Breast epithelium (tissue), 4 donors: ENCODE results near the gene MOSMO. TPM values are rescaled to one million over a fixed set of nuclear protein-coding genes. Genes with fewer than 3 reads are reported as not detected.

Source experiments
- DNase-seq, 2 donors: peaks; one replicate each; pipeline ENCODE4 v3.0.0-alpha.2; 2019; ENCODE audit warnings: low spot score in 2 of 2
- H3K27ac ChIP-seq, 2 donors: fragments of 200-600 bp; sonication (generic) in 1 of 2; one replicate each; pipeline ENCODE4 v1.5.1; 2016 to 2019; ENCODE audit warnings: mild to moderate bottlenecking in 1 of 2
- H3K27me3 ChIP-seq, 2 donors: fragments of 200-600 bp; sonication (generic) in 1 of 2; one replicate each; pipeline versions ENCODE4 v1.5.1 to v1.6.0; 2017 to 2019; ENCODE audit warnings: control low read depth in 1 of 2, mild to moderate bottlenecking in 1 of 2
- H3K36me3 ChIP-seq: fragments of 200-600 bp; one replicate; pipeline ENCODE4 v1.5.1; 2019
- H3K4me1 ChIP-seq, 2 donors: fragments of 200-600 bp; sonication (generic); one replicate each; pipeline ENCODE4 v1.5.1; 2016 to 2019; ENCODE audit warnings: control low read depth in 1 of 2
- H3K4me3 ChIP-seq, 3 donors: fragments of 200-600 bp; sonication (generic); 1 replicate in 2 of 3; 2 replicates in 1 of 3; pipeline ENCODE4 v1.5.1; 2016 to 2019; ENCODE audit warnings: mild to moderate bottlenecking in 3 of 3, moderate library complexity in 2 of 3
- H3K9me3 ChIP-seq, 2 donors: fragments of 200-600 bp; sonication (generic) in 1 of 2; one replicate each; pipeline ENCODE4 v1.5.1; 2016 to 2019; ENCODE audit warnings: control low read depth in 1 of 2
- POLR2A ChIP-seq: fragments of 450-650 bp; IDR thresholded peaks from one replicate; pipeline ENCODE4 v1.6.1; 2016; ENCODE audit warnings: antibody characterized with exemption, mild to moderate bottlenecking, moderate library complexity
- POLR2AphosphoS5 ChIP-seq, 3 donors: sonication (generic); formaldehyde crosslinking; IDR thresholded peaks; one replicate each; pipeline ENCODE4 v1.6.1; 2017; ENCODE audit warnings: antibody characterized with exemption in 3 of 3
- intact Hi-C: fragments of 100-400 bp; cut with DNase I; formaldehyde crosslinking; loops from one replicate; pipeline ENCODE4 v1.15.1; 2023; ENCODE audit warnings: low total_unique reads
- total RNA-seq, 3 donors: library from RNA; depleted of rRNA; stranded (reverse); fragments of >200 nt; gene quantifications; one replicate each; pipeline ENCODE4 v1.1.0, GENCODE V29; 2016
- TF ChIP-seq, protein P1 (sequence below), 3 donors: fragments of 450-650 bp; IDR thresholded peaks; one replicate each; pipeline ENCODE4 v1.5.1; 2016 to 2017; ENCODE audit warnings: antibody characterized with exemption in 3 of 3, mild to moderate bottlenecking in 3 of 3, moderate library complexity in 3 of 3

MOSMO gene
- total RNA-seq, 3 donors from 2014 or later = 19.7 to 31.5 (median 29.5) TPM

- peaks cover 5% of the 10 kb centered on the region for H3K36me3 ChIP-seq
- TF ChIP-seq, protein P1, sequence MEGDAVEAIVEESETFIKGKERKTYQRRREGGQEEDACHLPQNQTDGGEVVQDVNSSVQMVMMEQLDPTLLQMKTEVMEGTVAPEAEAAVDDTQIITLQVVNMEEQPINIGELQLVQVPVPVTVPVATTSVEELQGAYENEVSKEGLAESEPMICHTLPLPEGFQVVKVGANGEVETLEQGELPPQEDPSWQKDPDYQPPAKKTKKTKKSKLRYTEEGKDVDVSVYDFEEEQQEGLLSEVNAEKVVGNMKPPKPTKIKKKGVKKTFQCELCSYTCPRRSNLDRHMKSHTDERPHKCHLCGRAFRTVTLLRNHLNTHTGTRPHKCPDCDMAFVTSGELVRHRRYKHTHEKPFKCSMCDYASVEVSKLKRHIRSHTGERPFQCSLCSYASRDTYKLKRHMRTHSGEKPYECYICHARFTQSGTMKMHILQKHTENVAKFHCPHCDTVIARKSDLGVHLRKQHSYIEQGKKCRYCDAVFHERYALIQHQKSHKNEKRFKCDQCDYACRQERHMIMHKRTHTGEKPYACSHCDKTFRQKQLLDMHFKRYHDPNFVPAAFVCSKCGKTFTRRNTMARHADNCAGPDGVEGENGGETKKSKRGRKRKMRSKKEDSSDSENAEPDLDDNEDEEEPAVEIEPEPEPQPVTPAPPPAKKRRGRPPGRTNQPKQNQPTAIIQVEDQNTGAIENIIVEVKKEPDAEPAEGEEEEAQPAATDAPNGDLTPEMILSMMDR (IDR thresholded peaks at IDR 0.05) = no peak
- TF ChIP-seq POLR2A (no peak), POLR2AphosphoS5 (IDR thresholded peaks at IDR 0.05) (no peak)
These were observed 36.1 kb upstream of the MOSMO start for GRCh38 chr16:21971856-21972255.

GRCh38 chr16:21973945-21974344 is 34.0 kb upstream of the MOSMO start:
- Histone ChIP-seq H3K27ac (no peak overlapping the region), H3K4me3 (no peak overlapping the region), H3K36me3 (peaks cover 10% of the 10 kb centered on the region), H3K9me3 (no peaks in the 10 kb centered on the region), H3K4me1 (no peaks in the 10 kb centered on the region), H3K27me3 (no peaks in the 10 kb centered on the region)
- TF ChIP-seq, protein P1 (IDR thresholded peaks at IDR 0.05) = no peak
- TF ChIP-seq POLR2A (no peak), POLR2AphosphoS5 (IDR thresholded peaks at IDR 0.05) (no peak)
- intact Hi-C loops = no loop called here
- no peak for DNase-seq

More at GRCh38 chr16:21971856-21972255, 36.1 kb upstream of the MOSMO start:
- Histone ChIP-seq H3K4me1 (no peaks in the 10 kb centered on the region), H3K4me3 (no peak overlapping the region), H3K27ac (no peak overlapping the region), H3K27me3 (no peaks in the 10 kb centered on the region), H3K9me3 (no peaks in the 10 kb centered on the region)
- intact Hi-C loops = no loop called here
- DNase-seq = no peak

- H3K36me3 ChIP-seq = peaks cover 10% of the 10 kb centered on the region
- no peak overlapping the region for H3K4me3 ChIP-seq
- H3K27ac ChIP-seq = no peak overlapping the region
- no peaks in the 10 kb centered on the region for H3K9me3 ChIP-seq
- no peak for DNase-seq
- no peaks in the 10 kb centered on the region for H3K27me3 ChIP-seq
- no peaks in the 10 kb centered on the region for H3K4me1 ChIP-seq
- intact Hi-C loops = no loop called here
- no peak for TF ChIP-seq POLR2A
- TF ChIP-seq, protein P1 (IDR thresholded peaks at IDR 0.05) = no peak
- no peak for TF ChIP-seq POLR2AphosphoS5 (IDR thresholded peaks at IDR 0.05)
These were observed 27.9 kb upstream of the MOSMO start for GRCh38 chr16:21980032-21980431.

GRCh38 chr16:21982108-21982507 is 25.8 kb upstream of the MOSMO start:
- TF ChIP-seq, protein P1 (IDR thresholded peaks at IDR 0.05) = no peak
- TF ChIP-seq POLR2A (no peak), POLR2AphosphoS5 (IDR thresholded peaks at IDR 0.05) (no peak)
- H3K9me3 ChIP-seq = no peaks in the 10 kb centered on the region
- no peak overlapping the region for H3K4me3 ChIP-seq
- no peak for DNase-seq
- H3K27ac ChIP-seq = no peak overlapping the region
- H3K4me1 ChIP-seq = no peaks in the 10 kb centered on the region
- H3K27me3 ChIP-seq = no peaks in the 10 kb centered on the region
- intact Hi-C loops = no loop called here
- peaks cover 10% of the 10 kb centered on the region for H3K36me3 ChIP-seq

- H3K9me3 ChIP-seq = no peaks in the 10 kb centered on the region
- DNase-seq = no peak
- intact Hi-C loops = no loop called here
- no peaks in the 10 kb centered on the region for H3K27me3 ChIP-seq
- no peaks in the 10 kb centered on the region for H3K36me3 ChIP-seq
- no peaks in the 10 kb centered on the region for H3K4me1 ChIP-seq
- H3K4me3 ChIP-seq = no peak overlapping the region
- no peak for TF ChIP-seq POLR2A
- TF ChIP-seq, protein P1 (IDR thresholded peaks at IDR 0.05) = no peak
- TF ChIP-seq POLR2AphosphoS5 (IDR thresholded peaks at IDR 0.05) = no peak
- no peak overlapping the region for H3K27ac ChIP-seq
These were observed 23.8 kb upstream of the MOSMO start for GRCh38 chr16:21984062-21984461.
